Sigmoid colon (tissue), 4 donors: ENCODE results near the gene JAK2.

ENCODE experiments used
- POLR2A ChIP-seq, 2 donors: fragments of 450-650 bp; IDR thresholded peaks; one replicate each; pipeline ENCODE4 v1.6.1; 2016; ENCODE audit warnings: antibody characterized with exemption in 2 of 2, mild to moderate bottlenecking in 2 of 2, moderate library complexity in 2 of 2
- POLR2AphosphoS5 ChIP-seq, 4 donors: sonication (generic); formaldehyde crosslinking; IDR thresholded peaks; one replicate each; pipeline ENCODE4 v1.6.1; 2017; ENCODE audit warnings: antibody characterized with exemption in 4 of 4

DNA sequence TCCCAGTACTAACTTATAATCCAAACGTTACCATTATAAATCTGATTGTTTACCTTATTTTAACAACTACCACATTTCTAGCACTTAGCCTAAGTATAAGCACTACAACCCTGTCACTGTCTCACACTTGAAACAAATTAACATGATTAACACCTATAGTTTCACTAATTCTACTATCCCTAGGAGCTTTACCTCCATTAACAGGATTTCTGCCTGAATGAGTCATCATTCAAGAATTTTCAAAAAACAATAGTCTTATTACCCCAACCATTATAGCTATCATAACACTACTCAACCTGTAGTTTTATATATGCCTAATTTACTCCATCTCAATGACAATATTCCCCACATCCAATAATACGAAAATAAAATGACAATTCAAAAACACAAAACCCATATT is 110.7 kb downstream of the JAK2 start:
- TF ChIP-seq POLR2AphosphoS5 (IDR thresholded peaks at IDR 0.05), result no peak
- no peak for TF ChIP-seq POLR2A (IDR thresholded peaks at IDR 0.05)
